ENCODE data around the gene PIP5K1B. TPM values are rescaled to one million over a fixed set of nuclear protein-coding genes. Genes with fewer than 3 reads are reported as not detected.

Gene PIP5K1B
- total and polyA plus RNA-seq, 10 of the 15 experiments (the other 5 are each of a cell fraction or from before 2014, with no cell fraction given) = 6.8 to 16.3 (median 10.6) TPM

DNA sequence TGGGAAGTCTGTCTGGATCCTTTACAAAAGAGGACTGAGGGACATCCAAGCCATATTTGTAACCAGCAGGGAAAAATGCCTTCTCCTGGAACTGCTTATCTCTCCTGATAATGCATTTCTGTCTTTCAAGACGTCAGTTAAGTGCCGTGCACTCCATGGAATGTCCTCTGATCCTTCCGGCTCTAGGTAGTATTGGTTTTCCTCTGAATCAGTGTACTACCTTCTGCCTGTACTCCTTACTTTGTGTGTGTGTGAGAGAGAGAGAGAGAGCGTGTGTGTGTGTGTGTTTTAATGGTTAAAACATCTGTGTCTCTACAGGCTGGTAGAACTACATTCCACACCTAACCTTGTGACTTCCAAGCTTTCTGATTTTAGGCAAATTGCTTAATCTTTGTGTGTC lies 89.9 kb downstream of the PIP5K1B start:
- H3K27me3 ChIP-seq (replicated peaks in 1 of 2; ENCODE audit: control insufficient read depth in 2 of 2, insufficient read depth in 2 of 2, low read length in 1 of 2) = no peaks in the 10 kb centered on the region
- in situ Hi-C loops (cut with MboI) = no loop called here
- TF ChIP-seq MXI1 (IDR thresholded peaks at IDR 0.05; ENCODE audit: low read depth, low read length) = no peak
- no peak for TF ChIP-seq SMC3 (IDR thresholded peaks at IDR 0.05; ENCODE audit: borderline replicate concordance, low read length)
- TF ChIP-seq POLR2AphosphoS5 (IDR thresholded peaks at IDR 0.05; ENCODE audit: low read length) = no peak
- no peak for TF ChIP-seq SUZ12 (IDR thresholded peaks at IDR 0.05; ENCODE audit: unreplicated experiment)
- TF ChIP-seq, protein P1, sequence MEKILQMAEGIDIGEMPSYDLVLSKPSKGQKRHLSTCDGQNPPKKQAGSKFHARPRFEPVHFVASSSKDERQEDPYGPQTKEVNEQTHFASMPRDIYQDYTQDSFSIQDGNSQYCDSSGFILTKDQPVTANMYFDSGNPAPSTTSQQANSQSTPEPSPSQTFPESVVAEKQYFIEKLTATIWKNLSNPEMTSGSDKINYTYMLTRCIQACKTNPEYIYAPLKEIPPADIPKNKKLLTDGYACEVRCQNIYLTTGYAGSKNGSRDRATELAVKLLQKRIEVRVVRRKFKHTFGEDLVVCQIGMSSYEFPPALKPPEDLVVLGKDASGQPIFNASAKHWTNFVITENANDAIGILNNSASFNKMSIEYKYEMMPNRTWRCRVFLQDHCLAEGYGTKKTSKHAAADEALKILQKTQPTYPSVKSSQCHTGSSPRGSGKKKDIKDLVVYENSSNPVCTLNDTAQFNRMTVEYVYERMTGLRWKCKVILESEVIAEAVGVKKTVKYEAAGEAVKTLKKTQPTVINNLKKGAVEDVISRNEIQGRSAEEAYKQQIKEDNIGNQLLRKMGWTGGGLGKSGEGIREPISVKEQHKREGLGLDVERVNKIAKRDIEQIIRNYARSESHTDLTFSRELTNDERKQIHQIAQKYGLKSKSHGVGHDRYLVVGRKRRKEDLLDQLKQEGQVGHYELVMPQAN (conservative IDR thresholded peaks at IDR 0.05) = no peak

GRCh38 chr9:68795411-68795810 lies 90.4 kb downstream of the PIP5K1B start:
- peaks cover 10% of the 10 kb centered on the region for H3K4me1 ChIP-seq (ENCODE audit: control insufficient read depth, insufficient read depth, low read length)
- H3K27me3 ChIP-seq (replicated peaks in 1 of 2; ENCODE audit: control insufficient read depth in 2 of 2, insufficient read depth in 2 of 2, low read length in 1 of 2) = no peaks in the 10 kb centered on the region
- H3K36me3 ChIP-seq (ENCODE audit: control insufficient read depth in 2 of 2, insufficient read depth in 2 of 2, low read length in 1 of 2) = 0 out of 4 replicates have a peak, but pooled peaks cover 0 to 1% of the 10 kb centered on the region in 2 experiments
- FAIRE-seq = no peak
- H2AFZ ChIP-seq (ENCODE audit: control insufficient read depth, low read depth, low read length) = no peak overlapping the region
- ATAC-seq = no peak
- no peak overlapping the region for H3K4me2 ChIP-seq (ENCODE audit: control insufficient read depth, insufficient read depth)
- CTCF ChIA-PET = no interaction called here
- intact Hi-C loops (cut with micrococcal nuclease; ENCODE audit: unreplicated experiment) (no loop called here), in situ Hi-C loops (cut with MboI) (no loop called here)
- no peak overlapping the region for H3K4me3 ChIP-seq
- no peak for DNase-seq (ENCODE audit: low read depth, low spot score)
- no peaks in the 10 kb centered on the region for H3K9me3 ChIP-seq (replicated peaks; ENCODE audit: control insufficient read depth, insufficient read depth, low read length)
- WGBS (ENCODE audit: insufficient coverage, insufficient replicate concordance, low lambda C conversion rate, missing lambda C conversion rate) = 98% methylated on average over 2 of the region's 2 CpGs
- no peaks in the 10 kb centered on the region for H4K20me1 ChIP-seq (ENCODE audit: control insufficient read depth, insufficient read depth)
- SMC1A ChIA-PET (ENCODE audit: uncharacterized antibody, unreplicated experiment) = no interaction called here
- H3K27ac ChIP-seq (ENCODE audit: control insufficient read depth, insufficient read depth) = no peak overlapping the region
- H3K79me2 ChIP-seq (ENCODE audit: control insufficient read depth, insufficient read depth, low read length) = no peaks in the 10 kb centered on the region
- RAD21 ChIA-PET (ENCODE audit: unreplicated experiment) = no interaction called here
- BruUV-seq (replicated peaks) = no TSS peak
- POLR2A ChIA-PET = no interaction called here
- no peak overlapping the region for H3K9ac ChIP-seq (ENCODE audit: control insufficient read depth, insufficient read depth, low read length)
- TF ChIP-seq BMI1 (IDR thresholded peaks at IDR 0.05; ENCODE audit: borderline replicate concordance) = no peak
- no peak for TF ChIP-seq IRF5 (IDR thresholded peaks at IDR 0.05; ENCODE audit: borderline replicate concordance)
- no peak for TF ChIP-seq HDAC2 (IDR thresholded peaks at IDR 0.05)
- TF ChIP-seq ETV6 (conservative IDR thresholded peaks at IDR 0.05 in 1 of 2, IDR thresholded peaks at IDR 0.05 in 1 of 2; ENCODE audit: borderline replicate concordance in 1 of 2, low read depth in 1 of 2) = no peak
- TF ChIP-seq KLF5 (IDR thresholded peaks at IDR 0.05; ENCODE audit: partially characterized antibody) = no peak
- no peak for TF ChIP-seq RAD51 (IDR thresholded peaks at IDR 0.05)
- TF ChIP-seq NR2C1 (IDR thresholded peaks at IDR 0.05) = no peak
- TF ChIP-seq STAT1 (conservative IDR thresholded peaks at IDR 0.05) = no peak
- no peak for TF ChIP-seq KDM1A (IDR thresholded peaks at IDR 0.05; ENCODE audit: borderline replicate concordance)
- no peak for TF ChIP-seq BRCA1 (IDR thresholded peaks at IDR 0.05; ENCODE audit: low read depth, low read length)

More for the DNA sequence above, 89.9 kb downstream of the PIP5K1B start:
- CTCF ChIA-PET = no interaction called here
- POLR2A ChIA-PET = no interaction called here
- WGBS (ENCODE audit: insufficient coverage, insufficient replicate concordance, low lambda C conversion rate, missing lambda C conversion rate) = 94% methylated on average over 4 of the region's 4 CpGs
- H3K4me1 ChIP-seq (ENCODE audit: control insufficient read depth, insufficient read depth, low read length) = peaks cover 10% of the 10 kb centered on the region
- no peak overlapping the region for H3K4me3 ChIP-seq
- H3K4me2 ChIP-seq (ENCODE audit: control insufficient read depth, insufficient read depth) = no peak overlapping the region
- intact Hi-C loops (cut with micrococcal nuclease; ENCODE audit: unreplicated experiment) = no loop called here
- H4K20me1 ChIP-seq (ENCODE audit: control insufficient read depth, insufficient read depth) = no peaks in the 10 kb centered on the region
- H3K36me3 ChIP-seq (ENCODE audit: control insufficient read depth in 2 of 2, insufficient read depth in 2 of 2, low read length in 1 of 2) = 0 out of 4 replicates have a peak, but pooled peaks cover 0 to 2% of the 10 kb centered on the region in 2 experiments
- H3K9ac ChIP-seq (ENCODE audit: control insufficient read depth, insufficient read depth, low read length) = no peak overlapping the region
- RAD21 ChIA-PET (ENCODE audit: unreplicated experiment) = no interaction called here
- H3K9me3 ChIP-seq (replicated peaks; ENCODE audit: control insufficient read depth, insufficient read depth, low read length) = no peaks in the 10 kb centered on the region
- no peak for FAIRE-seq
- BruUV-seq (replicated peaks) = no TSS peak
- ATAC-seq = no peak
- no peak overlapping the region for H2AFZ ChIP-seq (ENCODE audit: control insufficient read depth, low read depth, low read length)
- no peak for DNase-seq (ENCODE audit: low read depth, low spot score)
- H3K79me2 ChIP-seq (ENCODE audit: control insufficient read depth, insufficient read depth, low read length) = no peaks in the 10 kb centered on the region
- no peak overlapping the region for H3K27ac ChIP-seq (ENCODE audit: control insufficient read depth, insufficient read depth)
- SMC1A ChIA-PET (ENCODE audit: uncharacterized antibody, unreplicated experiment) = interaction anchor here (1.2 kb wide), 1 partner anchor 25 kb away, joined by 3 read pairs; no protein-coding TSS in a partner anchor
